Breast epithelium (tissue), 4 donors: ENCODE results near the gene PRDM16. TPM values are rescaled to one million over a fixed set of nuclear protein-coding genes. Genes with fewer than 3 reads are reported as not detected.
A peak's percentile ranks its signal among the peaks of the same experiment; 100 is the strongest.

ENCODE experiments used
- DNase-seq, 2 donors: peaks; one replicate each; pipeline ENCODE4 v3.0.0-alpha.2; 2019; ENCODE audit warnings: low spot score in 2 of 2
- H3K27ac ChIP-seq, 2 donors: fragments of 200-600 bp; sonication (generic) in 1 of 2; one replicate each; pipeline ENCODE4 v1.5.1; 2016 to 2019; ENCODE audit warnings: mild to moderate bottlenecking in 1 of 2
- H3K27me3 ChIP-seq, 2 donors: fragments of 200-600 bp; sonication (generic) in 1 of 2; one replicate each; pipeline versions ENCODE4 v1.5.1 to v1.6.0; 2017 to 2019; ENCODE audit warnings: control low read depth in 1 of 2, mild to moderate bottlenecking in 1 of 2
- H3K36me3 ChIP-seq: fragments of 200-600 bp; one replicate; pipeline ENCODE4 v1.5.1; 2019
- H3K4me1 ChIP-seq, 2 donors: fragments of 200-600 bp; sonication (generic); one replicate each; pipeline ENCODE4 v1.5.1; 2016 to 2019; ENCODE audit warnings: control low read depth in 1 of 2
- H3K4me3 ChIP-seq, 3 donors: fragments of 200-600 bp; sonication (generic); 1 replicate in 2 of 3; 2 replicates in 1 of 3; pipeline ENCODE4 v1.5.1; 2016 to 2019; ENCODE audit warnings: mild to moderate bottlenecking in 3 of 3, moderate library complexity in 2 of 3
- H3K9me3 ChIP-seq, 2 donors: fragments of 200-600 bp; sonication (generic) in 1 of 2; one replicate each; pipeline ENCODE4 v1.5.1; 2016 to 2019; ENCODE audit warnings: control low read depth in 1 of 2
- CTCF ChIP-seq, 3 donors: fragments of 450-650 bp; IDR thresholded peaks; one replicate each; pipeline ENCODE4 v1.5.1; 2016 to 2017; ENCODE audit warnings: antibody characterized with exemption in 3 of 3, mild to moderate bottlenecking in 3 of 3, moderate library complexity in 3 of 3
- POLR2A ChIP-seq: fragments of 450-650 bp; IDR thresholded peaks from one replicate; pipeline ENCODE4 v1.6.1; 2016; ENCODE audit warnings: antibody characterized with exemption, mild to moderate bottlenecking, moderate library complexity
- POLR2AphosphoS5 ChIP-seq, 3 donors: sonication (generic); formaldehyde crosslinking; IDR thresholded peaks; one replicate each; pipeline ENCODE4 v1.6.1; 2017; ENCODE audit warnings: antibody characterized with exemption in 3 of 3
- intact Hi-C: fragments of 100-400 bp; cut with DNase I; formaldehyde crosslinking; loops from one replicate; pipeline ENCODE4 v1.15.1; 2023; ENCODE audit warnings: low total_unique reads
- total RNA-seq, 3 donors: library from RNA; depleted of rRNA; stranded (reverse); fragments of >200 nt; gene quantifications; one replicate each; pipeline ENCODE4 v1.1.0, GENCODE V29; 2016

PRDM16 gene
- total RNA-seq, 3 donors from 2014 or later: 0.48 to 3.8 (median 3.6) TPM

GRCh38 chr1:3124246-3124645 is 55.2 kb downstream of the PRDM16 start:
- Histone ChIP-seq H3K36me3 (no peaks in the 10 kb centered on the region), H3K4me3 (no peak overlapping the region), H3K27ac (peak overlapping the region in 1 of 2 donors; percentile 19), H3K9me3 (no peaks in the 10 kb centered on the region), H3K27me3 (peaks cover 0 to 11% of the 10 kb centered on the region in 2 donors), H3K4me1 (no peaks in the 10 kb centered on the region)
- TF ChIP-seq CTCF (IDR thresholded peaks at IDR 0.05) (no peak), POLR2AphosphoS5 (IDR thresholded peaks at IDR 0.05) (no peak), POLR2A (no peak)
- no peak for DNase-seq
- intact Hi-C loops: no loop called here

- H3K4me3 ChIP-seq: no peak overlapping the region
- intact Hi-C loops: no loop called here
- TF ChIP-seq CTCF (IDR thresholded peaks at IDR 0.05): no peak
- TF ChIP-seq POLR2AphosphoS5 (IDR thresholded peaks at IDR 0.05): no peak
- TF ChIP-seq POLR2A: no peak
- no peak for DNase-seq
- no peaks in the 10 kb centered on the region for H3K36me3 ChIP-seq
- H3K27ac ChIP-seq: no peak overlapping the region
- H3K4me1 ChIP-seq: no peaks in the 10 kb centered on the region
- peaks cover 0 to 3% of the 10 kb centered on the region in 2 donors for H3K27me3 ChIP-seq
- H3K9me3 ChIP-seq: no peaks in the 10 kb centered on the region
These were observed 56.1 kb downstream of the PRDM16 start for GRCh38 chr1:3125078-3125477.

- TF ChIP-seq POLR2AphosphoS5 (IDR thresholded peaks at IDR 0.05) (no peak), POLR2A (no peak), CTCF (IDR thresholded peaks at IDR 0.05) (no peak)
- H3K27ac ChIP-seq: no peak overlapping the region
- H3K36me3 ChIP-seq: no peaks in the 10 kb centered on the region
- H3K4me3 ChIP-seq: no peak overlapping the region
- intact Hi-C loops: no loop called here
- H3K4me1 ChIP-seq: no peaks in the 10 kb centered on the region
- no peak for DNase-seq
- no peaks in the 10 kb centered on the region for H3K27me3 ChIP-seq
- no peaks in the 10 kb centered on the region for H3K9me3 ChIP-seq
These were observed 56.8 kb downstream of the PRDM16 start for GRCh38 chr1:3125546-3126368.

GRCh38 chr1:3126756-3127678 is 58.0 kb downstream of the PRDM16 start:
- Histone ChIP-seq H3K27me3 (no peaks in the 10 kb centered on the region), H3K4me3 (no peak overlapping the region), H3K27ac (no peak overlapping the region), H3K9me3 (no peaks in the 10 kb centered on the region), H3K36me3 (no peaks in the 10 kb centered on the region), H3K4me1 (no peaks in the 10 kb centered on the region)
- TF ChIP-seq POLR2AphosphoS5 (IDR thresholded peaks at IDR 0.05) (no peak), CTCF (IDR thresholded peaks at IDR 0.05) (no peak), POLR2A (no peak)
- intact Hi-C loops: no loop called here
- no peak for DNase-seq

- Histone ChIP-seq H3K4me3 (no peak overlapping the region), H3K27me3 (peaks cover 0 to 4% of the 10 kb centered on the region in 2 donors), H3K36me3 (no peaks in the 10 kb centered on the region), H3K9me3 (no peaks in the 10 kb centered on the region), H3K4me1 (no peaks in the 10 kb centered on the region), H3K27ac (no peak overlapping the region)
- no peak for TF ChIP-seq POLR2A
- no peak for TF ChIP-seq CTCF (IDR thresholded peaks at IDR 0.05)
- intact Hi-C loops: no loop called here
- DNase-seq: no peak
These were observed 58.7 kb downstream of the PRDM16 start for GRCh38 chr1:3127738-3128137.
